NCI-H526 treated with DMSO at 0.1 percent for 48 hours (cell line): ENCODE measurements around the gene KRTAP23-1.

Experiments used
- DNase-seq: peaks from one replicate; lab custom pipeline; 2025; lab: John Stamatoyannopoulos, UW

Gene KRTAP23-1

GRCh38 chr21:30306884-30307283, 41.5 kb downstream of the KRTAP23-1 start:
- no peak for DNase-seq

- DNase-seq = no peak
Measured at GRCh38 chr21:30305136-30305535, 43.3 kb downstream of the KRTAP23-1 start.
